Kidney (tissue), 14 donors: Measurements from ENCODE around the gene LAMA5. TPM values are rescaled to one million over a fixed set of nuclear protein-coding genes. Genes with fewer than 3 reads are reported as not detected.
A peak's percentile ranks its signal among the peaks of the same experiment; 100 is the strongest.

Experiments
- DNase-seq, 5 donors: peaks; one replicate each; pipeline ENCODE4 v3.0.0-alpha.2; 2013 to 2020
- FAIRE-seq: peaks from 2 replicates; lab custom pipeline; 2012; peaks lifted over from hg19 to GRCh38; lab: Jason Lieb, UNC
- H3K27ac ChIP-seq, 2 donors: one replicate each; pipeline ENCODE4 v1.7.0; 2013; ENCODE audit warnings: low read depth in 2 of 2, low read length in 2 of 2, inconsistent platforms in 1 of 2
- H3K27me3 ChIP-seq: one replicate; pipeline ENCODE4 v1.7.1; 2013; ENCODE audit warnings: low read length, inconsistent platforms; ENCODE audit not compliant: control insufficient read depth, insufficient read depth
- H3K36me3 ChIP-seq, 3 donors: one replicate each; pipeline versions ENCODE4 v1.7.0 to v1.7.1; 2013; ENCODE audit warnings: low read length in 3 of 3, control low read depth in 1 of 3, inconsistent platforms in 1 of 3; ENCODE audit not compliant: insufficient read depth in 3 of 3, control insufficient read depth in 2 of 3
- H3K4me1 ChIP-seq, 3 donors: one replicate each; pipeline versions ENCODE4 v1.7.0 to v1.7.1; 2013; ENCODE audit warnings: low read length in 3 of 3, inconsistent platforms in 1 of 3, low read depth in 1 of 3; ENCODE audit not compliant: control insufficient read depth in 2 of 3, insufficient read depth in 2 of 3
- H3K4me3 ChIP-seq, 3 donors: one replicate each; pipeline versions ENCODE4 v1.7.0 to v1.8.1; 2013; ENCODE audit warnings: low read length in 3 of 3, control low read depth in 1 of 3, inconsistent platforms in 1 of 3
- H3K9ac ChIP-seq, 3 donors: one replicate each; pipeline versions ENCODE4 v1.7.0 to v1.7.1; 2013; ENCODE audit warnings: low read length in 3 of 3, control low read depth in 1 of 3, inconsistent platforms in 1 of 3
- H3K9me3 ChIP-seq, 3 donors: one replicate each; pipeline versions ENCODE4 v1.7.0 to v1.7.1; 2013; ENCODE audit warnings: low read length in 3 of 3, control low read depth in 1 of 3, inconsistent platforms in 1 of 3; ENCODE audit not compliant: control insufficient read depth in 2 of 3, insufficient read depth in 1 of 3
- CTCF ChIP-seq: IDR thresholded peaks from 3 replicates; pipeline ENCODE4 v1.5.1; 2012; ENCODE audit warnings: mild to moderate bottlenecking, moderate library complexity, borderline replicate concordance; ENCODE audit not compliant: insufficient read depth; ENCODE audit errors: extremely low read depth
- intact Hi-C: fragments of 100-400 bp; cut with DNase I; formaldehyde crosslinking; loops from one replicate; pipeline ENCODE4 v1.11.1; 2022
- polyA plus RNA-seq: library from polyadenylated mRNA; stranded (reverse); fragments of 350-450 nt; fragmentation: Illumina TruSeq; extraction: RNeasy Lipid Tissue Mini Kit (QIAGEN cat#74804); gene quantifications from one replicate; pipeline ENCODE4 v1.2.3, GENCODE V29; 2014; ENCODE audit warnings: low read depth, low replicate concordance; ENCODE audit not compliant: insufficient read depth
- total RNA-seq: library from RNA; stranded (reverse); fragmentation: NEBNext Ultra II Directional; extraction: Animal tissue kit (Norgen Biotek cat#: 25700); gene quantifications from one replicate; pipeline ENCODE4 v1.2.1, GENCODE V29; 2021
- donor health status: control.
- donor health status: control.
- donor health status: control.
- donor health status: control.
- donor health status: control.
- donor health status: DM: yes; HTN: yes; CAD: no.
- donor health status: Normal renal cell carcinoma (clear cell type).

LAMA5 gene
- total and polyA plus RNA-seq, 2 donors from 2014 or later = 94.0 to 342 TPM

GRCh38 chr20:62352402-62353288 lies 14.5 kb downstream of the LAMA5 start:
- Histone ChIP-seq H3K27ac (peak overlapping the region; percentile 60 to 74), H3K9me3 (no peaks in the 10 kb centered on the region), H3K4me3 (no peak overlapping the region), H3K27me3 (no peaks in the 10 kb centered on the region), H3K9ac (no peak overlapping the region), H3K36me3 (peaks cover 0 to 15% (median 4%) of the 10 kb centered on the region in 3 donors), H3K4me1 (peaks cover 0 to 42% (median 39%) of the 10 kb centered on the region in 3 donors)
- DNase-seq (peak in 1 of 5 donors; percentile 48), FAIRE-seq (no peak)
- peak; percentile 28 for TF ChIP-seq CTCF
- intact Hi-C loops = no loop called here

DNA sequence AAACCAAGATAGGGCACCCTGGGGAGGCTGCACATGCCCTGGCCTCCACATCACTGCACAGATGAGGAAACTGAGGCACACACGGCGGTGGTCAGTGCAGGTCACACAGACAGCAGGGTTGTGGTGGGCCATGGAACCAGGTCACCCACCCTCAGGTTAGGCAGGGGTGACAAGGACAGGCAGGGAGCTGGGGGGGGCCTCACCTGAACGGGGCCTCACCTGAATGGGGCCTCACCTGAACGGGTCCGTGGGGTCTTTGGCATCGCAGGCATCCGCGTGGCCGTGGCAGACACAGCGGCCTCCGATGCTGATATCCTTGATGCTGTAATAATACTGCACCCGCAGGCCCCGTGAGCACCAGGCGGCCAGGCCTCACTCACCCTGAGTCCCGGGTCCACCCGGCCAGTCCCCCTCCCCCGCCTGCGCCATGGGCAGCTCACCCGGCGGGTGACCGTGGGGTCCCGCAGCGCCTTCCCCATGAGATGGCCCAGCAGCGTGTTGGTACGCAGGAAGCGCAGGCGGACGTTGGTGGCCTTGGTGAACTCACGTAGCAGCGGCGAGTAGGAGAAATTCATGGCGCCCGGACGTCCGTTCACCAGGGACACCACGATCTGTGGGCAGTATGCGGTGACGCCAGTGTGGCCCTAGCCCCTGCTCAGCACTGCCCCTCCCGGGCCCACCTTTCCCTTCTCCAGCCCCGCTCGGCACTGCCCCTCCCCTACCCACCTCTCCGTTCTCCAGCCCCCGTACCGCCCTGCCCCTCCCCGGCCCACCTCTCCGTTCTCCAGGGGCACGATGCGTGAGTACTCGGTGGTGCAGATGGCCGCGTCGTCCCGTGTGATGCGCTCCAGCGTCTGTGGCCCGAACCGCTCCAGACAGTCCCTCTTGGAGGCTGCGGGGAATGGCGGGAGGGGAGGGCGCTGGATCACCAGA lies 15.4 kb downstream of the LAMA5 start:
- intact Hi-C loops = no loop called here

More for the DNA sequence above, 15.4 kb downstream of the LAMA5 start:
- no peak for TF ChIP-seq CTCF
- H3K27ac ChIP-seq = peak overlapping the region; percentile 33 to 74
- no peaks in the 10 kb centered on the region for H3K27me3 ChIP-seq
- H3K9me3 ChIP-seq = no peaks in the 10 kb centered on the region
- DNase-seq (peak in 1 of 5 donors; percentile 27), FAIRE-seq (no peak)
- H3K4me3 ChIP-seq = no peak overlapping the region
- H3K9ac ChIP-seq = no peak overlapping the region
- peaks cover 0 to 33% (median 32%) of the 10 kb centered on the region in 3 donors for H3K4me1 ChIP-seq
- H3K36me3 ChIP-seq = peaks cover 0 to 18% (median 4%) of the 10 kb centered on the region in 3 donors
